IPS-20b (cell line): Measurements from ENCODE around the gene TRAPPC12.
"Not testable (repeated sequence)": the region's sequence is repeated elsewhere in the genome, so short reads cannot be mapped to it uniquely, and the experiment has no call there.

Source experiments
- H3K27ac ChIP-seq: one replicate; pipeline ENCODE4 v1.5.1; 2013; ENCODE audit warnings: low read length
- H3K27me3 ChIP-seq: 2 replicates; pipeline ENCODE4 v1.6.1; 2013; ENCODE audit warnings: mild to moderate bottlenecking, low read length, inconsistent platforms; ENCODE audit not compliant: insufficient read depth
- H3K36me3 ChIP-seq: 2 replicates; pipeline ENCODE4 v1.6.1; 2013; ENCODE audit warnings: low read depth, mild to moderate bottlenecking, inconsistent platforms, low read length, moderate library complexity; ENCODE audit not compliant: insufficient read depth
- H3K4me1 ChIP-seq: 2 replicates; pipeline ENCODE4 v1.6.1; 2013; ENCODE audit warnings: mild to moderate bottlenecking, control low read depth, inconsistent platforms, low read length, moderate library complexity; ENCODE audit not compliant: insufficient read depth
- H3K4me3 ChIP-seq: 2 replicates; pipeline ENCODE4 v1.5.1; 2013; ENCODE audit warnings: mild to moderate bottlenecking, low read length, inconsistent platforms
- H3K9ac ChIP-seq: 2 replicates; pipeline ENCODE4 v1.6.1; 2013; ENCODE audit warnings: low read depth, mild to moderate bottlenecking, inconsistent platforms, low read length, moderate library complexity
- H3K9me3 ChIP-seq: 2 replicates; pipeline ENCODE4 v1.6.1; 2013; ENCODE audit warnings: mild to moderate bottlenecking, low read depth, low read length, inconsistent platforms; ENCODE audit not compliant: insufficient read depth

The TRAPPC12 gene

DNA sequence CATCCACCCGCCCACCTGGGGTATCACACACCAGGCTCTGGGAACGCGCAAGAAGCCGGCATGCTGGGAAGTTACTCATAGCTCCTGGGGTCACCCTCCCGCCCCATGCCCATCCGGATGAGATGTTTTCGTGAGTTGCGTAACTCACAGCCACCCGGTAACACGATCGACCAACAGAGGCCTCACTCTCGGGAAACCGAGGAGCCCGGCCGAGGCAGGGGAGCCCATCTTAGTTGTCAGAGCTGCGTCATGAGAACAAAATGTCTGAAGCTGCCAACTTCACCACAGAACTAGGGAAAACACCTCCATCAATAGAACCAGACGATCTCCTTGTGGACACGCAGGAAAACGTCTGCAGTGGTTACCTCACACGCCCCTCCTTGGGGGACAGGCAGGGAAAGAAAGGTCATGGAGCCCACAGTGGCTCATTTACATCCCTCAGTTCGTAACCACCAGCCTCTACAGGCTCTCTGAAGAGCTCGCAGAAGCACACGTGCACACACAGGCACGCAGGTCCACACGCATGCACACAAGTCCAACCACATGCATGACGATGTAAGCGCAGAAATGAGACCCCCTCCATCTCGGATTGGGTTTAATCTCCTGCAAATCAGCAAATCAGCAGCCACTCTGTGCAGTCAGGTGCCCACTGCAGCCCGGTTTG, 113.6 kb downstream of the TRAPPC12 start:
- Histone ChIP-seq H3K27me3 (no peaks in the 10 kb centered on the region), H3K27ac (no peak overlapping the region)

DNA sequence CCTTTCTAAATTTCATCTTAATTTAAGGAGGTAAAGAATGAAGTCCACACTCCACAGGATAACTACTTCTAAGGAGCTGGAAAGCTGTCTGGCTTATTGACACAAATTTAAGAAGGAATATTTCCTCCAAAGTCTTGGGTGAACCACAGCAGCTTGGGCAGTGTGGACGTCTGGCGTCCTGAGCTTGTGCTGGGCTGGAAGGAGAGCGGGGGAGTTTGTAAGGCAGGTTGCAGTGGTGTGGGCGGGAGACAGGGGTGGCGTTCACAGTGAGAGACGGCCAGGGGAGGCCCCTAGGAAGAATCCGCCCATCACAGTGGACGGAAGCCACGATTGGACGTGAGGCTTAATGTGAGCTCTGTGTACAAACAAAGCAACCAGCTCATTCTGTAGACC, 114.1 kb downstream of the TRAPPC12 start:
- H3K4me1 ChIP-seq: peaks cover 5% of the 10 kb centered on the region; the same call in 1 of the 2 replicates
- peaks cover 12% of the 10 kb centered on the region; the same call in 1 of the 2 replicates for H3K36me3 ChIP-seq
- no peak overlapping the region for H3K4me3 ChIP-seq
- H3K9me3 ChIP-seq: no peaks in the 10 kb centered on the region
- H3K9ac ChIP-seq: no peak overlapping the region
- no peak overlapping the region for H3K27ac ChIP-seq
- no peaks in the 10 kb centered on the region for H3K27me3 ChIP-seq

More for the DNA sequence above, 113.6 kb downstream of the TRAPPC12 start:
- no peak overlapping the region for H3K4me3 ChIP-seq
- H3K9me3 ChIP-seq: no peaks in the 10 kb centered on the region
- H3K9ac ChIP-seq: no peak overlapping the region
- H3K4me1 ChIP-seq: peaks cover 5% of the 10 kb centered on the region; the same call in 1 of the 2 replicates
- peaks cover 7% of the 10 kb centered on the region; the same call in 1 of the 2 replicates for H3K36me3 ChIP-seq

DNA sequence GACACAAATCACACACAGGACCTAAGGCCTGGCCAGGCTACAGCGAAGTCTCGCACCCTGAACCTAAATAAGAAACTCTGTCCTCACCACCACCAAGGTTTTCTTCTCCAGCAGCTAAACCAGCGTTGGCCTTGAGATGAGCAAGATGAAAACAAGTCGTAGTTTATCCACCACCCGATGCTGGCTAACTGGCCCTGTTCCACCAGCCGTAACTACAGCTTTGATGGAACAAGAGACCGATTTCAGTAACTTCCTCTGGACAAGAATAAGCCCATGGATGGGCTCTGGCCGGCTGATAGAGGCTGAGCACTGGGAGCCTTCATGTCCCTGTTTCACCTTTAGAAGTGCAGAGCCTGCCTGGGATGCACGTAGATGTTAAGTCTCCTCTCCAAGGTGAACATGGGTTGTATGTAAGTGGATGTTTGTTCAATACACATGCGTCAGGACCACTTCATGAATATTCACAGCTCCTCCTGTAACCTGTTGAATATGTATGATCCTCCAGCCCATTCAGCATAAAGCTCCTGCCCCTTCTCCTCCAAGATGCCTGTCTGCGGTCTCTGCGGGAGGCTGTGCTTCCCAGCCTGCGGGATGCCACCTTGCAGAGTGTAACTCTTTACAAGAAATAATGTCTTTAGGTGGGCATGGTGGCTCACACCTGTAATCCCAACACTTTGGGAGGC, 115.6 kb downstream of the TRAPPC12 start:
- Histone ChIP-seq H3K27me3 (no peaks in the 10 kb centered on the region), H3K4me3 (no peak overlapping the region), H3K9me3 (no peaks in the 10 kb centered on the region), H3K4me1 (peaks cover 5% of the 10 kb centered on the region; the same call in 1 of the 2 replicates), H3K36me3 (peaks cover 24% of the 10 kb centered on the region), H3K9ac (no peak overlapping the region), H3K27ac (no peak overlapping the region)

DNA sequence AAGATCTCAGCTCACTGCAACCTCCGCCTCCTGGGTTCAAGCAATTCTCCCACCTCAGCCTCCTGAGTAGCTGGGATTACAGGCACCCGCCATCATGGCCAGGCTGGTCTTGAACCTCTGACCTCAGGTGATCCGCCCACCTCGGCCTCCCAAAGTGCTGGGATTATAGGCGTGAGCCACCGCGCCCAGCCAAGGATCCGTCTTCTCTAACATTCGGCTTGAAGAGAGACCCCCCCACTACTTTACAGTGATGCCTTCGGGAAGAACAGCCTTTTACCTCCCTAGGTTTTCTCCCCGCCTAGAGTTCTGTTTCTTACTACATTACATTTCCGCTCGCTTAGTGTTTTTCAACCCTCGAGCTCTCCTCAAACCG, 117.2 kb downstream of the TRAPPC12 start:
- not testable (repeated sequence) for H3K9ac ChIP-seq, H3K4me1 ChIP-seq, H3K27ac ChIP-seq, H3K9me3 ChIP-seq, H3K27me3 ChIP-seq, H3K4me3 ChIP-seq
- peaks cover 33% of the 10 kb centered on the region for H3K36me3 ChIP-seq

DNA sequence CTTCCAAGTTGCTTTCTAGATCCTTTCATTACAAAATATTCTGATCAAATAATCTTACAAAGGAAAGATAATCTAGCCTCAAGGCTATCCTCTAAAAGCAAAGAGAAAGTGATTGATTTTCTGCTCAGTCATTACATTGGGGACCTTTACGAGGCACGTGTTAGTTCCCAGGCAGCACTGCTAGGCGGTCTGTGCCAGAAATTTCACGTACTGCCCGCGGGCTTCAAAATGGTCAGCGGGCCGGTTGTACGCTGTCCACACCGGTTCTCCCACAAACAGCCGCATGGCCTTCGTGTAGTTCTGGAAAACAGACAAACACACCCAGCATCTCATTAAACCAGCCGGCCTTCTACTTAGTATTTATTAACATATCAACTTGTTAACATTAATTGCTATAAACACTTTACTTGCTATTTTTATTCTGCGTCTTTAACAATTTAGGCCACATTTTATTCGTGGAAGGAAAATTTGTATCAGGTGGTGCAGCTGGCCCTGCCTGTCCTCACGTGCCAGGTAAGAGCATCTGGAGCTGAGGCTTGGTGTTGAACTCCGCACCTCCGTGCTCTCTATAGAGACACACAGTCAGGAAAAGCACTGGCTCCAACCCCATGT, 119.4 kb downstream of the TRAPPC12 start:
- Histone ChIP-seq H3K27ac (no peak overlapping the region), H3K27me3 (no peaks in the 10 kb centered on the region), H3K4me1 (no peaks in the 10 kb centered on the region), H3K4me3 (no peak overlapping the region), H3K9me3 (no peaks in the 10 kb centered on the region), H3K9ac (no peak overlapping the region), H3K36me3 (peaks cover 33% of the 10 kb centered on the region)

DNA sequence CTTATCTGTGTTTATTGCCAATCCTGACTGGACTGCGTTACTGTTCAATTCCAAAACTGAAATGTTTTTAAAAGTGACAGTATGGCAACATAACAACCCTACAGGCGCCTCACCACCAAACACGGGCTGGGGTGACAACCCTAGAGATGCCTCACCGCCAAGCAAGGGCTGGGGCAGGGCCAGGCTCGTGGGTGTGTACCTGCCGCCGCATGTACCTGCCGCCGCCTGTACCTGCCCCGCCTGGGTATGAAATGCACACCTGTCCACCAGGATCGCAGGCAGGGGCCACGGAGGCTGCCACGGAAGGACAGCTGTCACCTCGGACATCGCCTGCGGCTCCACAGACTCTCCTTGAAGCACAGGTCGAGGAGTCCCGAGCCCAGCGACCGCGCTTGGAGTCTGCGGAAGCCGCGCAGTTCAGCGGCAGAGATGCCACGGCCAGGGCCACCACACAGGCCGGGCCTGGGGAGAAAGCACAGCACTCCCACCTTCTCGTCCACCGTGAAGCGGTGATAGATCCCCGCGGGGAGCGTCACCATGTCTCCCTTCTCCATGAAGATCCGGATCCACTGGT, 120.9 kb downstream of the TRAPPC12 start:
- H3K36me3 ChIP-seq: peaks cover 44% of the 10 kb centered on the region
- no peaks in the 10 kb centered on the region for H3K4me1 ChIP-seq
- H3K27ac ChIP-seq: no peak overlapping the region

DNA sequence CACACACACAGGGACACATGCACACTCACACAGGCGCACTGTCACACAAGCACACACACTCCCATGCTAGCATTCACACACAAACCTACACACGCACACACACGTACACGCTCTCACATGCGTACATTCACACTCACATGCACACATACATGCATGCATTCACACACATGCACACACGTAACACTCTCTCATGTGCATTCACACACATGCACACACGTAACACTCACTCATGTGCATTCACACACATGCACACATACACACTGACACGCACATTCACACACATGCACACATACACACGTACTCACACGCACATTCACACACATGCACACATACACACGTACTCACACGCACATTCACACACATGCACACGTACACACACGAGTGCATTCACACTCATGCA, 123.6 kb downstream of the TRAPPC12 start:
- no peak overlapping the region for H3K27ac ChIP-seq
- no peaks in the 10 kb centered on the region for H3K4me1 ChIP-seq
- no peak overlapping the region for H3K9ac ChIP-seq
- no peak overlapping the region for H3K4me3 ChIP-seq
- H3K27me3 ChIP-seq: no peaks in the 10 kb centered on the region
- H3K9me3 ChIP-seq: no peaks in the 10 kb centered on the region
- peaks cover 37% of the 10 kb centered on the region for H3K36me3 ChIP-seq

More for the DNA sequence above, 120.9 kb downstream of the TRAPPC12 start:
- Histone ChIP-seq H3K4me3 (no peak overlapping the region), H3K9me3 (no peaks in the 10 kb centered on the region), H3K27me3 (no peaks in the 10 kb centered on the region), H3K9ac (no peak overlapping the region)

DNA sequence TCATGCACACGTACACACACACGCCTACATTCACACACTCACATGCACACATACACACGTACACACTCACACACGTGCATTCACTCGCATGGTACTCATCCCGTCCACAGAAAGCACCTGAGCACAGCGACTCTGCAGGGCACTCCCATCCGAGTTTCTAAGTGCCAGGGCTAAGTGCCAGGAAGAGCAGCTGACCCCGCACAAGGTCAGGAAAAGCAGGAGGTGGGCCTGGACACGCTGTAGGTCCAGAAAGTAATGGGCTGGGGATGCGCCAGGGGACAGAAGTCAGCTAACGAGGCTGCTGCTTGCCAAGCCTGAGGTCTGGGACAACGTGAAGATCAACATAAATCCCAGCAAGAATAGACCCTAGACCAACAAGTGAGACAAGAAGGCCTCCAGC, 124.0 kb downstream of the TRAPPC12 start:
- Histone ChIP-seq H3K4me1 (no peaks in the 10 kb centered on the region), H3K9me3 (no peaks in the 10 kb centered on the region), H3K27ac (no peak overlapping the region), H3K9ac (no peak overlapping the region), H3K36me3 (peaks cover 33% of the 10 kb centered on the region), H3K27me3 (no peaks in the 10 kb centered on the region), H3K4me3 (no peak overlapping the region)

DNA sequence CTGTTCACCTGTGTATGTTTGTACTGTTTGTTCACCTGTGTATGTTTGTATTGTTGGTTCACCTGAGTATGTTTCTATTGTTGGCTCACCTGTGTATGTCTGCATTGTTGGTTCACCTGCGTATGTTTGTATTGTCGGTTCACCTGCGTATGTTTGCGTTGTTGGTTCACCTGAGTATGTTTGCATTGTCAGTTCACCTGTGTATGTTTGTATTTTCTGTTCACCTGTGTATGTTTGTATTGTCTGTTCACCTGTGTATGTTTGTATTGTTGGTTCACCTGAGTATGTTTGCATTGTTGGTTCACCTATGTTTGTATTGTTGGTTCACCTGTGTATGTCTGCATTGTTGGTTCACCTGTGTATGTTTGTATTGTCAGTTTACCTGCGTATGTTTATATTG, 125.2 kb downstream of the TRAPPC12 start:
- no peak overlapping the region for H3K9ac ChIP-seq
- no peaks in the 10 kb centered on the region for H3K27me3 ChIP-seq
- H3K4me1 ChIP-seq: no peaks in the 10 kb centered on the region
- H3K27ac ChIP-seq: no peak overlapping the region
- H3K4me3 ChIP-seq: no peak overlapping the region
- H3K36me3 ChIP-seq: peaks cover 21% of the 10 kb centered on the region; the same call in 1 of the 2 replicates
- no peaks in the 10 kb centered on the region for H3K9me3 ChIP-seq

DNA sequence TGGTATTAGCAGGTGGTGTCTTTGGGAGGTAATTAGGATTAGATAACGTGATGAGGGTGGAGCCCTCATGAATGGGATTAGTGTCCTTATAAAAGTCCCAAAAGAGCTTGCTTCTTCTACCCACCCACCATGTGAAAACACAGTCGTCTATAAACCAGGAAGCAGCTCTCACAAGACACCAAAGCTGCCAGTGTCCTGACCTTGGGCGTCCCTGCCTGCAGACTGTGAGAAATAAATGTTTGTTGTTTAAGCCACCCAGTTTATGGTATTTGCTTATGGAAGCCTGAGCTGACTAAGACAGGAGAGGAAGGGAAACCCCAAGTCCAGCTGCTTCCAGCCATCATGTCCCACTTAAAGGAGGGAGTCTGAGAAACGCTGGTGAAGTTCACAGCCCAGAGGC, 126.3 kb downstream of the TRAPPC12 start:
- no peak overlapping the region for H3K27ac ChIP-seq
- peaks cover 19% of the 10 kb centered on the region; the same call in 1 of the 2 replicates for H3K36me3 ChIP-seq
- H3K4me3 ChIP-seq: no peak overlapping the region
- no peaks in the 10 kb centered on the region for H3K27me3 ChIP-seq
- H3K9ac ChIP-seq: no peak overlapping the region
- no peaks in the 10 kb centered on the region for H3K9me3 ChIP-seq
- no peaks in the 10 kb centered on the region for H3K4me1 ChIP-seq

DNA sequence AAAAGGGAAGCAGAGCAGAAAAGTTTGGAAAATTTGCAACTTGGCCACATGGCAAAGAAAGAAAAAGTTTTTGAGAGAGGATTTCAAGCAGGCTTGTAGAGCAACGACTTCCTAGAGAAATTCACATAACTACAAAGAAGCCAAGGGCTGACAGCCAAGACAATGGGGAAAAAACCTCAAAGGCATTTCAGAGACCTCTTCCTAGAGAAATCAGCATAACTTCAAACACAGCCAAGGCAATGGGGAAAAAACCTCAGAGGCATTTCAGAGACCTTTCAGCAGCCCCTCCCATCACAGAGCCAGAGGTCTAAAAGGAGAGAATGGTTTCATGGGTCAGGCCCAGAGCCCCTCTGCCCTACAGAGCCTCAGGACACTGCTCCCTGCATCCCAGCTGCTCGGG, 132.6 kb downstream of the TRAPPC12 start:
- Histone ChIP-seq H3K4me1 (no peaks in the 10 kb centered on the region; the same call in 1 of the 2 replicates), H3K9me3 (no peaks in the 10 kb centered on the region; the same call in 1 of the 2 replicates), H3K27me3 (no peaks in the 10 kb centered on the region), H3K36me3 (peaks cover 28% of the 10 kb centered on the region), H3K9ac (no peak overlapping the region), H3K4me3 (no peak overlapping the region), H3K27ac (no peak overlapping the region)
